Esophagus squamous epithelium (tissue), 5 donors: ENCODE results near the gene YES1. TPM values are rescaled to one million over a fixed set of nuclear protein-coding genes. Genes with fewer than 3 reads are reported as not detected.
"Not testable (repeated sequence)": the region's sequence is repeated elsewhere in the genome, so short reads cannot be mapped to it uniquely, and the experiment has no call there.

Source experiments
- DNase-seq: peaks from one replicate; lab custom pipeline; 2025; lab: John Stamatoyannopoulos, UW
- H3K27ac ChIP-seq, 4 donors: fragments of 200-600 bp; sonication (generic); one replicate each; pipeline ENCODE4 v1.5.1; 2016 to 2019; ENCODE audit warnings: mild to moderate bottlenecking in 1 of 4
- H3K27me3 ChIP-seq, 4 donors: fragments of 200-600 bp; sonication (generic); 1 replicate in 3 of 4; 2 replicates in 1 of 4; pipeline versions ENCODE4 v1.5.1 to v1.6.0; 2017 to 2021; ENCODE audit warnings: antibody characterized with exemption in 1 of 4
- H3K36me3 ChIP-seq, 3 donors: fragments of 200-600 bp; sonication (generic); one replicate each; pipeline ENCODE4 v1.5.1; 2016 to 2019
- H3K4me1 ChIP-seq, 3 donors: fragments of 200-600 bp; sonication (generic); one replicate each; pipeline ENCODE4 v1.5.1; 2017 to 2019
- H3K4me3 ChIP-seq, 4 donors: fragments of 200-600 bp; sonication (generic); 1 replicate in 3 of 4; 2 replicates in 1 of 4; pipeline ENCODE4 v1.5.1; 2016 to 2019; ENCODE audit warnings: mild to moderate bottlenecking in 2 of 4, moderate library complexity in 1 of 4
- H3K9me3 ChIP-seq, 3 donors: fragments of 200-600 bp; sonication (generic); one replicate each; pipeline ENCODE4 v1.5.1; 2016 to 2019
- CTCF ChIP-seq, 6 experiments: fragments of 450-650 bp in 4 of 6; fragments of 200-600 bp in 2 of 6; sonication (generic) in 2 of 6; IDR thresholded peaks; one replicate each; pipeline ENCODE4 v1.5.1; 2016 to 2019; ENCODE audit warnings: antibody characterized with exemption in 6 of 6, mild to moderate bottlenecking in 4 of 6, moderate library complexity in 4 of 6
- POLR2A ChIP-seq, 4 donors: fragments of 450-650 bp; IDR thresholded peaks; one replicate each; pipeline ENCODE4 v1.6.1; 2017; ENCODE audit warnings: antibody characterized with exemption in 4 of 4, mild to moderate bottlenecking in 4 of 4, moderate library complexity in 3 of 4
- WGBS, 2 donors: methylation state at CpG; one replicate each; pipeline ENCODE4 v1.1.5; 2018; 5-methylcytosine and 5-hydroxymethylcytosine counted together
- intact Hi-C: fragments of 100-400 bp; cut with DNase I; formaldehyde crosslinking; loops from one replicate; pipeline ENCODE4 v1.15.0; 2022
- total RNA-seq, 4 donors: library from RNA; depleted of rRNA; stranded (reverse); fragments of >200 nt; gene quantifications; one replicate each; pipeline ENCODE4 v1.1.0, GENCODE V29; 2016
- donor health status: DM: yes; HTN: yes; CAD: no.

The YES1 gene
- total RNA-seq, 4 donors from 2014 or later, result 105 to 143 (median 125) TPM

- TF ChIP-seq POLR2A (IDR thresholded peaks at IDR 0.05) (no peak), CTCF (IDR thresholded peaks at IDR 0.05) (no peak)
- DNase-seq, result no peak
- 1% methylated on average over 10 to 13 of the region's 30 CpGs for WGBS, 2 donors
Observed at GRCh38 chr18:811182-811891, 705 bp downstream of the YES1 start.

GRCh38 chr18:809985-810642 lies 1.9 kb downstream of the YES1 start:
- peak overlapping the region in 1 of 4 donors; percentile 86 for H3K4me3 ChIP-seq
- DNase-seq, result no peak
- 39% methylated on average over 6 of the region's 6 CpGs for WGBS, 2 donors
- no peaks in the 10 kb centered on the region for H3K27me3 ChIP-seq
- no peaks in the 10 kb centered on the region for H3K9me3 ChIP-seq
- intact Hi-C loops, result no loop called here
- no peaks in the 10 kb centered on the region for H3K36me3 ChIP-seq
- peaks cover 0 to 71% (median 15%) of the 10 kb centered on the region in 3 donors for H3K4me1 ChIP-seq
- no peak for TF ChIP-seq POLR2A (IDR thresholded peaks at IDR 0.05)
- no peak for TF ChIP-seq CTCF (IDR thresholded peaks at IDR 0.05)
- H3K27ac ChIP-seq, result no peak overlapping the region

More at GRCh38 chr18:811182-811891, 705 bp downstream of the YES1 start:
- H3K36me3 ChIP-seq, result no peaks in the 10 kb centered on the region
- H3K27me3 ChIP-seq, result no peaks in the 10 kb centered on the region
- intact Hi-C loops, result no loop called here
- no peaks in the 10 kb centered on the region for H3K9me3 ChIP-seq
- peak overlapping the region; percentile 78 to 93 (median 88) for H3K4me3 ChIP-seq
- H3K4me1 ChIP-seq, result peaks cover 0 to 58% (median 15%) of the 10 kb centered on the region in 3 donors
- peak overlapping the region; percentile 93 to 97 (median 96) for H3K27ac ChIP-seq

- DNase-seq, H3K27ac ChIP-seq, intact Hi-C loops, H3K4me3 ChIP-seq, H3K9me3 ChIP-seq, H3K27me3 ChIP-seq, H3K36me3 ChIP-seq: not testable (repeated sequence)
- 91 to 96% methylated on average over 10 to 11 of the region's 11 CpGs for WGBS, 2 donors
- H3K4me1 ChIP-seq, result peaks cover 0 to 73% (median 15%) of the 10 kb centered on the region in 3 donors
Observed at GRCh38 chr18:809228-809627, 2.8 kb downstream of the YES1 start.

GRCh38 chr18:808502-808901 lies 3.5 kb downstream of the YES1 start:
- TF ChIP-seq POLR2A (IDR thresholded peaks at IDR 0.05), result no peak
- no peak for TF ChIP-seq CTCF (IDR thresholded peaks at IDR 0.05)
- Histone ChIP-seq H3K27me3 (no peaks in the 10 kb centered on the region), H3K9me3 (no peaks in the 10 kb centered on the region), H3K36me3 (no peaks in the 10 kb centered on the region), H3K27ac (no peak overlapping the region), H3K4me3 (no peak overlapping the region), H3K4me1 (peaks cover 0 to 71% (median 15%) of the 10 kb centered on the region in 3 donors)
- intact Hi-C loops, result no loop called here
- 47 to 50% methylated on average over 2 of the region's 2 CpGs for WGBS, 2 donors
- no peak for DNase-seq

- no peak overlapping the region for H3K4me3 ChIP-seq
- intact Hi-C loops, result no loop called here
- H3K36me3 ChIP-seq, result no peaks in the 10 kb centered on the region
- DNase-seq, result no peak
- 20 to 35% methylated on average over 5 of the region's 5 CpGs for WGBS, 2 donors
- H3K27me3 ChIP-seq, result no peaks in the 10 kb centered on the region
- peaks cover 0 to 67% (median 15%) of the 10 kb centered on the region in 3 donors for H3K4me1 ChIP-seq
- H3K9me3 ChIP-seq, result no peaks in the 10 kb centered on the region
- TF ChIP-seq POLR2A (IDR thresholded peaks at IDR 0.05) (no peak), CTCF (IDR thresholded peaks at IDR 0.05) (no peak)
- H3K27ac ChIP-seq, result no peak overlapping the region
Observed at GRCh38 chr18:808086-808485, 4.0 kb downstream of the YES1 start.
